Stimulated activated CD4-positive, alpha-beta T cell treated with anti-CD3 and anti-CD28 coated beads, Interleukin-12 subunit alpha, Interleukin-12 subunit beta, amount 100 ng/mL, for 24 hours (primary cell): ENCODE measurements around the gene NYAP2.

Experiments
- DNase-seq, 2 experiments: peaks; one replicate each; pipeline ENCODE4 v3.0.0-alpha.2; 2020; ENCODE audit warnings: low read depth in 2 of 2

NYAP2 gene

DNA sequence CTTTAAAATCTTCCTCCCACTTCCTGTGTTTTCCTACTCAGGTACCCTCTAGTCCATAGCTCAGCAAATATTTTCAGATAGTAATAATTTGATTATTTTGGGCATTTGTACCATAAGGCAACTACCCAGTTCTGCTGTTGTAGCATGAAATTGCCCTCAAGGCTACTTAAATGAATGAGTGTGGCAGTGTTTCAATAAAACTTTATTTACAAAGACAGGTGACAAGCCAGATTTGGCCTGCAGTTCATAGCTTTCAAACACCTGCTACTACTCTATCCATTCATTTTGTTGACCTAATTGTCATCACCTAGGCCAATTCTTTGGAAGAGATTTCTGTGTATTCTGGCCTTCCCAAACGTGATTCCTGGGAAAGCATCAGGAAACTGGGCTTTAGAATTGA, 28.9 kb downstream of the NYAP2 start:
- DNase-seq: no peak

DNA sequence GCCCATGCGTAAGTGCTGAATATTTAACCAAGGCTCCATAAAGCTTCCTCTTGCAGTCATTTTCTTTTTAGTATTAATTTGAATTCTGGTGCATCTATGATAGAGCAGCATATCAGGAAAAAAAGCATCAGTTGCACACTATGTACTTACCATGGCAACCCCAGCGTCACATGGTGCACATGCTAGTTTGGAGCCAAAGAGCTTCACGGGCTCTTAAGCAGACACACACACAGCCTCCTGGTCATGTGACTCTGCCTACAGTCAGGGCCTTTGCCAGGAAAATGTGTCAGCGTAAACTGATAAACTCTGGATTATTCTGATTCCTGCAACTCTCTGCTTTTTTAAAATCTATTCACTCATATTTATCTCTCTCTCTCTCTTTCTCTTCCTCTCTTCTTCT, 30.2 kb downstream of the NYAP2 start:
- no peak for DNase-seq

DNA sequence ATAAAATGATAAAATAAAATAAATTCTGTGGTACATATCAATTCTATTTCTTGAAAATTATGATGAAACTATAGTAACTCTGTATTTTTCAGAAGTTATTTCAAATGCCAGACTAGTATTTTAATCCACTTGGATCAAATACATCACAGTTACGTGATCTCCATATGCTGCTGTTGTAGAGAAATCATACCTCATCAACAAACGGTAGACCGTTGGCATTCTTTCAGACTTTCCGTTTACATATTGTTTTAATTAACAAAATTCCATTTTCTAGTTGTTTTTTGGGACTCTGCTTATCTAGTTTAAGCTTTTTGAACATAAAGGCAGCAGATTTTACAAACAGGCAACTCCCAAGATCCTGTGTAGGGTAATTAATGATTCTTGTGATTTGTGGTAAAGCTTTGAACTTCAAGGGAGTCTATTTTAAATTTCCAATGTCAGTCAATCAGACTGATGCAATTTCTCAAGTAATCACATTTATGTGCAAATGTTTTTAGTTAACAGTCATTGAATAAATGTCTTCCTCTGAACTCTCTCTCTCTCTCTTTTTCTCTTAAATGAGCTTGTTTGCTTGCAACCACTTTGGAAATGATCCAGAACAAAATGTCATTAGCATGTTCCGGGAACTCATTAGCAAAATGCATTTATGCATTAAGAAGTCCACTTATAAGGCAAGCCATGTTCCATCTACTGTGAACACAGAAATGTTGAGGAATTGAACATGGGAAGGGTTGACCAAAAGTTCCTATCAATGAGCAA, 31.8 kb downstream of the NYAP2 start:
- no peak for DNase-seq

DNA sequence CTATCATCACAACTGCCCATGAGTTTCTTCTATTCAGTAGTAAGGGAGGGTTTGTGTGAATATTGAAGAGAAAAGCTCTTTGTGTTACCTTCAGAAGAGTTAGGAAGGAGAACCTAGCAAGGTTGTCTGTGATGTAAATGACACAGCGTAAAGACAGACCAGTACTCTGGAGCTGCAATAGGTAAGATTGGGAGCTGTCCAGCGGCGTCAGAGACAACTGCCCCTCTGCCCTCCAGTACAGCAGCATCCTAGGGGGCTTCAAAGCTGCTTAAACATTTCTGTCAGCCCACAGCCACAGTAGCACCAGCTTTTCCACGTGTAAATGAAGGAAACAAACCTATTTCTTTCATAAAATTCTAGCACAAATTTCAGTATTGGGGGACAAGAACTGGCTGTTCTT, 34.5 kb downstream of the NYAP2 start:
- no peak for DNase-seq

DNA sequence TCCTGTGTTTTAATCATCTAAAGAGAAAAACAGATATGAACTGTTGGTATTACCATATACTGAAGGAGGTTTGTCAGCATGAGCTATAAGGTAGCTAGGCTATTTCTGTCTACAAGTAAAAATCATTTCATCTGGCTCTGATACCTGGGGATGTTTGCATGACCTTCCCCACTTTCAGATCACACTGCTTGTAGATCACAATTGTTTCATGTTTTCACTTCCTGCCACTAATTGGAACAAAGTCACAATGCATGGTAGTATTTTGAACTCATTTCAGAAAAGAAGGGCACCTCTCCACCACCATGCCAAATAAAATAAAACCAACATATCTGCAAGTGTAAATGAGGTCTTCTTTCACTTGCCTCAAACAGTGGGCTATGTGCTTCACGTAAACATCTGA, 37.8 kb downstream of the NYAP2 start:
- no peak for DNase-seq

DNA sequence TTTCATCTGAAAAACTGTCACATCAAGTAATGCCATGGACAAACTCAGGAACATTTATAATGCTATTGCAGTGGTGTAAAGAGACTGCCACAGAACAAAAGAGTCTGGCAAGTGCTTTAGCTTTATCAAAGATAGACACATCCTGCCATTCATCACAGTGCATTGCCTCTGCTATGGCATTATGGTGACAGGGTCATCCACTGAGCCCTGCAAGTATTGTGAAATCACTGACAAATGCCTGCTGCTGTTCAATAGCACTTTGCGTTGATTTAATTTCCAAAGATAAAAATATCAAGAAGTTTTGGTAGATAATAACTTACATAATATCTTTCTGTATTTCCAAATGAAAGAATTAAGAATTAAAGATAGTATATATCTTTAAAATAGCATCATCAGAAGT, 38.7 kb downstream of the NYAP2 start:
- no peak for DNase-seq

DNA sequence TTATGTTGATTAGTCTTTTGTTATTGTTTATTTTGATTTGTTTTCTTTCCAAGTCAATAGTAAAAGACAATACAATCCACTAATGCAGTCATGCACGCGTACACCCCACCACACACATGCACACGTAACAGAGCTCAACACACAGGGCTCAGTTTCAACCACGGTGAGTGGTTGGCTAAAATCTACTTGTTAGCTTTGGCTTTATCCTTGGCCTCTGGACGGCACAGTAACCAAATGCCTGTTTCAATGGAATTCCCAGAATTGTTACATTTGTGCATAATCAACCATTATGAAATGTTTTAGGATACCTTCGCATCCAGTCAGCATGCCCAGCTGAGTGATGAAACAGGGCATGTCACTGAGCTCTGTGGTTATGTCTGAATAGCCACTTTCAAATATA, 53.2 kb downstream of the NYAP2 start:
- no peak for DNase-seq

DNA sequence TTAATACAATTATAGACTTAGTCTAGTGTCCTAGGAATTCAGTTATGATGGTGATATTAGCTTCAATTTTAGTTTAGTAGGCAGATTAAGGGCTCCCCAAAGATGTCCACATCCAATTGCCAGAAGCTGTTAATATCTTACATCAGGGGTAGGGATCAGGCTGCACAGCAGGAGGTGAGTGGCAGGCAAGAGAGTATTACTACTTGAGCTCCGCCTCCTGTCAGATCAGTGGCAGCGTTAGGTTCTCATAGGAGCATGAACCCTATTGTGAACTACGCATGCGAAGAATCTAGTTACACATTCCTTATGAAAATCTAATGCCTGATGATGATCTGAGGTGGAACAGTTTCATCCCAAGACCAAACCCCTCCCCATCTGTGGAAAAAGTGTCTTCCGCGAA, 54.9 kb downstream of the NYAP2 start:
- DNase-seq: no peak

DNA sequence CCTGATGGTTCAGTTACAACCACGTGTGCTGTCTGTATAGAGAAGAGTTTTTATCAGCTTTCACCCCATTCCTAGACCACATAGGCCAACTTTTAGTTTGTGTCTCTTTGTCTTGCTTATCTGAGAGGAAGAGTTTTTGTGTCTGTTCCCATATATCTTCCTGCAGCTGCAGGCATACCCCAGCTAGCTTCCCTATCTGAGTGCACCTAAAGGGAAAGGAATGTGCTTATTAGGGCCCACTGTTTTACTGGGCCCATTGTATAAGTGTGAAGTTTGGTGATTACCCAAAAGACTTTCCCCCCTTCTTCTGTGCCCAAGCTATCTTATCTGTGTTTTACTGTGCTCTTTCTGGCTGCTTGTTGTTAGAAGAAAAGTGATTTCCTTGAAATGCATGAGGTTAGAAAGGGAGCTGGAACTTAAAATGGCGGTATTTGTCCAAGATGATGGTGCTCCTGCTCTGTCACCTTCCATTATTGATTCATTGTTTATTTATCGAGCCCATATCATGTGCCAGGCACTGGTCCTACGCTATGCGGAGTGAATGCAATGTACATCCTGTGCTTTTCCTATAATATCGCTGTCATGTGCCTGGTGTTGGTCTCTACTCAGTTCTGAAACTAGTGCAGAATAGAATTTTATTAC, 57.2 kb downstream of the NYAP2 start:
- DNase-seq: no peak

DNA sequence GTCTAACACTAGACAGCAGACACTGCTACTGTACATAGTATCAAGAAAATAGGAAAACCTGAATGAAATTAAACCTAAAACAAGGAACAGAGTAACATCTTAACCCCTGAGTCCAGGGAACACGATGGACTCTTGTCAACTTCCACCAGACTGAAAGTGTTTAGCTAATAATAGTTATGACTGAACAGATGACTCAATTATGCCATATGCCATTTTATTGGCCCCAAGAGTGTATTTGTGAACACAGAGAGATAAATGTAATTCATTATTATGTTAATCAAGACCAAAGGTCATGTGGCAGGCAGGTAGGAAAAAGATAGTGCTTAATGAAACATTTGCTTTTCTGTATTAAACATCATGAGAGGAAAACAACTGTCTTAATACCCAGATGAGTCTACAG, 58.0 kb downstream of the NYAP2 start:
- no peak for DNase-seq

DNA sequence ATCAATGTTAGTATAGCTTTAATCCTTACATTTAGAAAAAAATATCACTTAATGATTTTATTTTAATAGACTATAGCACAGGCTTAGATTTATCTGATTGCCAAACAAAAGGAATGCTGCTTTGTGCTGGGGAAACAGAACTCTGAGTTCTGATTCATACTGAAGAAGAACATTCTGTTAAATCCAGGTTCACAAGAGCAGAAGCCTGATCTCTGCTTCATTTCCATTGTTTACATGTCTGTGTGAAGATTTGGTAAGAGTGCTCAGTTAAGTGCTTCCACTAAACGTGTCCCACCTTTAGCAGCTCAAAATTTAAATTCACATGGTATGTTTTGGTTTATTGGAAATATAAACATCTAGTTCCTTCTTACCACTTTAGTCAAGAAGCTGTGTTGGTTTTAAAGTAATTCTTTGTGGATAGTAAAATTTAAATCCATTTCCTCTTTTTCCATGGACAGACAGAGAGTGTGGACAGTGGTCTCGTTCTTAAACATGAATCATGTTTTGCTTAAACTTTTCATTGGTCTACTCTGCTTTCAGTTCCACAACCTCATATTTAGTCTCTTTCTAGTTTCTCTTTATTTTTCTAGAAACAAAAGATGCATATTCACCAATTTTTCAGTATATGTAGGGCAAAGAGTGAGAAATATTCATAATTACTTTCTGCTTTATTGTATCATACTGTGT, 59.1 kb downstream of the NYAP2 start:
- no peak for DNase-seq

DNA sequence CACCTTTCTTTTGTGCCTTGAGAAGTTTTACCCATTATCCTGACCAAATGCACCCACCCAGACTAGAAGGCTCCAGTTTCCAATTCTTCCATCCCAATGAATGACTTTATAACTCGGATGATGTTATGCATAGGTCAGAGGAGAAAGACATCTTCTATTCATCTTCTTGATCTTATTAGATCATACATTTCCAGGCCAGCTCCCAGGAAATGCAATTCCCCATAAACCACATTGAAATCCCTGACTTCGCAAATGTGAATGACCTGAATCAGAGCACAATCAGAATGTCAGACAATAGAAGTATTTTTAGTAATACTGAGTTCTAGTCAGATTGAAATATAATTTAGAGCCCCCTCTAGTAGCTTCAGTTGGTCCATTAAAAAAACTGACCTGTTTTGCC, 62.9 kb downstream of the NYAP2 start:
- DNase-seq: no peak

DNA sequence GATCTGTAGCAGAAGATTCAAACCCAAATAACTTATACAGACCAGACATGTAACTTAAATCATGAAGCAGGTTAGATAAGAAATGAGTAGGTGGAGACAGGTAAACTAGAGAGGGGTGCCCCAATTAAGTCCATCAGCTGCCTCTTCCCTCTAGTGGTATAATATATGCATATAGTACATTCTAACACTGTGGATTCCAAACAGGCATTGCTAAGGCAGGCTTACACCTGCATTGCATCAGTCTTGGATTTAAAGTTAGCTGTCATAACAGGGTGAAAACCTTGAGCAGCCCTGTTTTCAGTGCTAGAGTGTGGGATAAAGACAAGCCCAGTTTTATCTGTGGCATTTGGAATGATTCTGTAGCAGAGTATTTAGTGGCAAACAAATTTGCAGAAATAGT, 63.4 kb downstream of the NYAP2 start:
- DNase-seq: no peak

DNA sequence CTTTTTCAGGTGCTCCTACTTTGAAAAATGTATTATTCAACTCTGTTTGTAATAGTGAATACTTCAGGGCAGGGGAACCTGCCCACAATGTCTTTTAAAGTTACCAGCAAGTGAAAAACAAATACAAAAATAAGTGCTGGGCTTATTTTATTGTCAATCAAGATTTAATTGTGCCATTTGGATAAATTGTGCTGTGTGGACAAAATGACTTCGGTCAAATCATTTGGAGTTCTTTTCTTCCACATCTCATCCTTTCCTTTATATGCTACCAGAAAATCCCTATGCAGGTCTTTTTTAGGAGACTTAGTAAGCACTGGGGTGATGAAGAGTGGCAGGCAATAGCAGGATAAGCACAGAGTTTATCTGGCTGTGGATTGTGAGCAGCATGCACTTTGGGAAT, 63.9 kb downstream of the NYAP2 start:
- no peak for DNase-seq

DNA sequence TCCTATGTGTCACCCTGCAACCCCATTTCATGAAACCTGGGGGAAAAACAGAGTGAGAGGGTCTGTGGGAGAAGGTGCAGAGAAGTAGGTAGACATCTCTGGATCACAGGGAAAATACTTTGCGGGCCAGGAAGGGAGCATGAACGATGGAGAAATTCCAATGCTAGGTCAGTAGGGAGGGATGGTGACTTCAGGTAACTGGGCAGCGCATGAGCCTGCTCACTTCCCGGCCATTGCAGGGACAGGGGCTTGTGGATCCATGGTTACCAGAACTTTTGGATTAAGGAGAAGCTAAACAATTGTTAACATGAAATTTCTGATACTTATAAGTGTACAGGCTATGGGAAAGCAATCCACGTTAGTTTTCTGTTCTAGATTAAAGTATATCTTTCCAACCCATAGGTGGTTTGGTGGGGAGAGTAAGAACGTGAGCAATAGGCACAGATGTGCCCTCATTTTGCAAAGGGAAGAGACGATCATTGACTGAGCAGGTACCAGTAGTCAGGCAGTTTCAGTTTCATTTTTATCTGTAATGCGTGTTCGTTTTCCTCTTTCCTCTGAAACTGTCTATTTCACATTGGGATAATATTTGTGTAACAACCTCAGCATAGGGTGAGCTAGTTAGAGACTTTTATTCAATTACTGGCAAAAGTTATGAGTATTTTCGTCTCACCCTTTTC, 65.0 kb downstream of the NYAP2 start:
- DNase-seq: no peak

DNA sequence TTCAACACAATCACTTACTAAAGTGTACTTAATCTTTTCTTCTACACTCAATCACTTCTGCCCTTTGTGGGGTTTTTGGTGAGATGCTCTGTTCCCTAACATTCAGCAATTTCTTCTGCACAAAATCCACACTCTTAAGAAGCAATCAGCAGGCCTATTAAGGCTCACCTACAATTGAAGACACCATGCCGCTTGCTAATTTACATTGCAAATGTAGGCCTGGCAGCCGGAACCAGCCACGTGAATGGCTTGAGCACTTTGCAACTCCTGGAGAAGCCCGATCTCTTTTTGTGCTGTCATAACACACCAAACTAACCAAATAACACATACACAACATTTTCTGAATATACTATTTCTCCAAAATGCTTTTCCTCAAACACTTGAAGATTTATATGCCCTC, 66.3 kb downstream of the NYAP2 start:
- DNase-seq: no peak

DNA sequence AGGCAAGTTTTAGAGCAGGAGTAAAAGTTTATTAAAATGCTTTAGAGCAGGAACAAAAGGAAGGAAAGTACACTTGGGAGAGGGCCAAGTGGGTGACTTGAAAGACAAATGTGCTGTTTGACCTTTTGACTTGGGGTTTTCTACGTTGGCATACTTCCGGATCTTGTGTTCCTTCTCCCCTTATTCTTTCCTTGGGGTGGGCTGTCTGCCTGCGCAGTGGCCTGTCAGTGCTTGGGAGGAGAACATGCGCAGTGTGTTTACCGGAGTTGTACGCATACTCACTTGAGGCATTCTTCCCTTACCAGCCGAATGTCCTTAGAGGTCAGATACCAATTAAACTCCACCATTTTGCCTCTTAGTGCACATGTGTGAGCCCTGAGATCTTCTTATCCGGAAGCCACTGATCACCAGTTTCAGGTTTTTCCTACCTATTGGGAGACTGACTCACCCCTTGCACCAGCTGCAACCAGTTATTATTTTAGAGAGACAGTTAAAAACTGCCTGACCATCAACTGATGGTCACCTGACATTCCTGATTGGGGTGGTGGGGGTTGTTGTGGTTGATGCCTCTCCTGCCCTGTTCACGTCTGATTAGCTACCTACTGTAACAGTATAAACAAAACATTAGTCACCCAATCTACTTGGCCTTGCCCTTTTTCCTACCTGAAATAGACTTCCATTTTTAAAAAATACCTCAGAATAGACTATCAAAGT, 67.5 kb downstream of the NYAP2 start:
- DNase-seq: no peak

DNA sequence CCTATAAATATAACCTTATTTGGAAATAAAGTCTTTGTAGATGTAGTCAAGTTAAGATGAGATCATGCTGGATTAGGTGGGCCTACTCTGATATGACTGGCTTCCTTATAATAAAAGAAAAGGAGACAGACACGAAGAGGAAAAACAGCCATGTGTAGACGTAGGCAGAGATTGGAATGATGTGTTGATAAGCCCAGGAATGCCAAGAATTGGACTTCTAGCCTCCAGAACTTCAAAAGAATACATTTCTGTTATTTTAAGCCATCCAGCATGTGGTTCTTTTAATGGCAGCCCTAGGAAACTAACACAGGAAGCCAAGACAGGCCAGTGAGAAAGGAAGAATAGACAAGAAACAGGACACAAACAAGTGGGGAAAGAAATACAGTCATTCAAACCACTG, 68.6 kb downstream of the NYAP2 start:
- no peak for DNase-seq

DNA sequence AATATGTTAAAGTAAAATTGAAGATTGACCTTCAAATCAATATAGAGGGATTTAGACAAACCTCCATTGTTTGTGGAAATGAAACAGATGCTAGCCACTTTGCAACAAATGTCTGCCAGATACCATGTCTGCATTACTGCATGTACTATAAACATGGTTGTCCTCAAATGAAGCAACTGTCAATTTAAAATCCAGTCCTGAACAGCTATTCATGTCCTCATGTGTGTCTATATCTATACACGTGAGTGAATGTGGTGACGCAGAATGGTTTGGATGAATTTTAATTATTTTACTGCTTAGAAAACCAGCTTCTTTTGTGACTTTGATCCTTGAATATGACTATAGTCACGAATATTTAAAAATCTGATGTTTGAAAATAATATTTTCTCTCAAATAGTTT, 71.5 kb downstream of the NYAP2 start:
- DNase-seq: no peak

DNA sequence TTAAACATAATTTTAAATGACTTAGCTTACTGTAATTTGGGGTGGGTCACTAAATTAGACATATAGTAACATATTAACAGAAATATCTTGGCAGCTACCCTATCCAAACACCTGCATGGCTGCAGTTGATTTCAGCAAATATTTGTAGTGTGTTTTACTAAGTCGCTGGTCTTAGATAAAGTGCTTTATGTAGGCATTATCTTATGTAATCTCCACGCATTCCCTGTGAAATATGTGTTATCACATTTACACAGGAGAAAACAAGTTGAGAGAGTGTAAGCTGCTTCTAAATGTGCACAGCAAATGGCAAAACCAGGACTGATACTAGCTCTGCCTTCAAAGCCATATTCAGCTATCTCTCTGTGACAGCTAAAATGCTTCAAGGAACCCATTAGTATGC, 72.0 kb downstream of the NYAP2 start:
- no peak for DNase-seq

DNA sequence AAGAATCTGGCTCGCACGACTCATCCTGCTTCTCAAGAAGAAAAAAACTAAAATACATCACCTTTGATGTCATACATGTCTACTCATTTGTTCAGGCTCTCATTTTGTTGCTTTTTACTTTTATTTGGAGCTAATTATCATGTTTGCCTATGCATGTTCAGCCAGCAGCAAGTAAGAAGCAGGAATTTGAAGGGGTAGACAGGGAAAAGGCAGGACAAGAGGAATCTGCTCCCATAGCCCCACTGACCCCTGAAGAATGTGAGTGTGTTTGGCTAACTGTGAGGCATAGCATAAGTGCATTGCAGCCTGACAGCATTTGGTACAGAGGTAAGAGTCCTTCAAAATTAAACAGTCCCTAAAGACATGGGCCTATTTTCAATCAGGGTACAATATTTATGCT, 72.7 kb downstream of the NYAP2 start:
- DNase-seq: no peak

DNA sequence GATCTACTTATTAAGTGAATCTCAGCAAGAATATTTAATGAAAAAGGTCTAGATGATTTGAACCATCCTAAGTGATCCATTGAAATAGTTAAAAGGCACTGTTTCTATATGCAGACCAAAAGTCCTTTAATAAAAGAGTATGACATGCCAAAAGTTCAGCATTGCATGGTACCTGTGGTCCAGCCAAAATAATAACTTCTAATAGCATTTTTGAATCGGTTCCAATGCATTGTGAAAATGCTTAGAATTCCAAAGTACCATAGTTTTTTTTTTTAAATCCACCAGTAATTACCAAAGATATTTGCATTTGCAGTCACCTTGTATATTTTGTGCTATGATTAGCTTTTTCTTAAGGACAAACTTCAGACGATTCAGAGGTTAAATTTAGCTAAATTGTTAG, 79.9 kb downstream of the NYAP2 start:
- DNase-seq: no peak
